GM19238 (cell line): Measurements from ENCODE around the gene TSPAN17.
A peak's percentile ranks its signal among the peaks of the same experiment; 100 is the strongest.
"Not testable (repeated sequence)": the region's sequence is repeated elsewhere in the genome, so short reads cannot be mapped to it uniquely, and the experiment has no call there.

ENCODE experiments used
- DNase-seq: peaks from one replicate; pipeline ENCODE4 v3.0.0; 2011; ENCODE audit warnings: low spot score; ENCODE audit not compliant: insufficient read length

The TSPAN17 gene, protein sequence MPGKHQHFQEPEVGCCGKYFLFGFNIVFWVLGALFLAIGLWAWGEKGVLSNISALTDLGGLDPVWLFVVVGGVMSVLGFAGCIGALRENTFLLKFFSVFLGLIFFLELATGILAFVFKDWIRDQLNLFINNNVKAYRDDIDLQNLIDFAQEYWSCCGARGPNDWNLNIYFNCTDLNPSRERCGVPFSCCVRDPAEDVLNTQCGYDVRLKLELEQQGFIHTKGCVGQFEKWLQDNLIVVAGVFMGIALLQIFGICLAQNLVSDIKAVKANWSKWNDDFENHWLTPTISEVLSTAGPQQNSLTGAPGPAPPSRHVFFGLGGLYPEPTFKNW

GRCh38 chr5:176647030-176647842 lies at the start of gene TSPAN17:
TSS of gene TSPAN17 (plus strand) at chr5:176647484. CDS start at chr5:176647616, 132 bp downstream.
- DNase-seq = peak; percentile 99

DNA sequence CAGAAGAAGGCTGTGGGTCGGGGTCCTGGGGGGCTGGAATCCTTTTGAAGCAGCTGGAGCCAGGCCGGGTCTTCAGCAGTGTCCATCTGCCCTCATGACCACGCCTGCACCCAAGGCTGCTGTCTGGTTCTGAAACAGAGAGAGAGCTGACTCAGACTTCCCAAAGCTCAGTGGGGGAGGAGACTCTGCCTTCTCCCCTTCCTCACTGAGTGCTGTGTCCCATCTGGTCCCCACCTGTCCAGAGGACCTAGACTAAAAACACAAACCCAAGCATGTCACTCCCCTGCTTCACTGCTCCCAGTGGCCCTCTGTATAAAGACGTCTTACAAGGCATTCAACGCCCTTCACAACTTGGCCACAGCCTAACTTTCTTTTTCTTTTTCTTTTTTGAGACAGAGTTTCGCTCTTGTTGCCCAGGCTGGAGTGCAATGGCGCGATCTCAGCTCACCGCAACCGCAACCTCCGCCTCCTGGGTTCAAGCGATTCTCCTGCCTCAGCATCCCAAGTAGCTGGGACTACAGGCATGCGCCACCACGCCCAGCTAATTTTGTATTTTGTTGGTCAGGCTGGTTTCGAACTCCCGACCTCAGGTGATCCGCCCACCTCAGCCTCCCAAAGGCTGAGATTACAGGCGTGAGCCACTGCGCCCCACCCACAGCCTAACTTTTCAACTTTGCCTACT lies 47.4 kb upstream of the TSPAN17 start:
- not testable (repeated sequence) for DNase-seq

GRCh38 chr5:176601901-176602482 lies 45.3 kb upstream of the TSPAN17 start:
- DNase-seq = no peak

GRCh38 chr5:176603091-176603490 lies 44.2 kb upstream of the TSPAN17 start:
- DNase-seq = no peak

GRCh38 chr5:176606032-176606431 lies 41.3 kb upstream of the TSPAN17 start:
- no peak for DNase-seq

- no peak for DNase-seq
Measured at GRCh38 chr5:176606875-176607274, 40.4 kb upstream of the TSPAN17 start.

- no peak for DNase-seq
Measured at GRCh38 chr5:176608142-176608705, 39.1 kb upstream of the TSPAN17 start.

DNA sequence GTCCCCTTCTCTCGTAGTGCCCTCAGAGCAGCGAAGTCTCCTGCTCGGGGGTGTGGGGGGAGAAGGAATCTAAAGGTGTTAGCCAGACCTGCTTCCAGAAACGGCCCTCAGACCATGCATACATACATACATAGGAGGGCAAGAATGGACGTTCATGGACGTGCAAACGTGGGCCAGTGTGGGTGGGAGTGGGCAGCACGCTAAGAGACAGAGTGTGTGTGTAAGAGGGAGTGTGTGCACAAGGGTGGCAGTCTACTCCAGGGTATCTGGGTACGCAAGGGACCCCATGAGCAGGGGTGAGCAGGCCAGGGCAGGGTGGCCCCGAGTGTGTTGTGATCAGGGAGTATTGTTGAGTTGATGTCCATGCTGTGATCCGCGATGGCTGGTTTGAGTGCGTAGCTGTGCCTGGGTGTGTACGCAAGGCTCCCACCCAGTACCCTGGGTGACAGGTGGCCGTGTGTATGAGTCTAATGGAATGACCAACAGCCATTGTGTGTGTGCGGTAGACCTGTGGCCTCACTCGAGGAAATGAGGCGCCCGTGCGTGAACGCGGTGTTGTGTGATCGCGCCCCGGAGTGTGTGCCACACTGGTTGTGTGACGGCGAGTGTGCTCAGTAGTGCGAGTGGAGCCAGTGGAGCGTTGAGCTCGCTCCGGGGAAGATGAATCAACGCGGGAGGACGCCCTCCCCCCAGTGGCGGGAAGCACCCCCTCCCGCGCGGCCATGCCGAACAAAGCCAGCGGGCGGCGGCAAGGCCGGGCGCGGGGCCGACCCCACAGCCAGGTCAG lies 38.2 kb upstream of the TSPAN17 start:
- no peak for DNase-seq

DNA sequence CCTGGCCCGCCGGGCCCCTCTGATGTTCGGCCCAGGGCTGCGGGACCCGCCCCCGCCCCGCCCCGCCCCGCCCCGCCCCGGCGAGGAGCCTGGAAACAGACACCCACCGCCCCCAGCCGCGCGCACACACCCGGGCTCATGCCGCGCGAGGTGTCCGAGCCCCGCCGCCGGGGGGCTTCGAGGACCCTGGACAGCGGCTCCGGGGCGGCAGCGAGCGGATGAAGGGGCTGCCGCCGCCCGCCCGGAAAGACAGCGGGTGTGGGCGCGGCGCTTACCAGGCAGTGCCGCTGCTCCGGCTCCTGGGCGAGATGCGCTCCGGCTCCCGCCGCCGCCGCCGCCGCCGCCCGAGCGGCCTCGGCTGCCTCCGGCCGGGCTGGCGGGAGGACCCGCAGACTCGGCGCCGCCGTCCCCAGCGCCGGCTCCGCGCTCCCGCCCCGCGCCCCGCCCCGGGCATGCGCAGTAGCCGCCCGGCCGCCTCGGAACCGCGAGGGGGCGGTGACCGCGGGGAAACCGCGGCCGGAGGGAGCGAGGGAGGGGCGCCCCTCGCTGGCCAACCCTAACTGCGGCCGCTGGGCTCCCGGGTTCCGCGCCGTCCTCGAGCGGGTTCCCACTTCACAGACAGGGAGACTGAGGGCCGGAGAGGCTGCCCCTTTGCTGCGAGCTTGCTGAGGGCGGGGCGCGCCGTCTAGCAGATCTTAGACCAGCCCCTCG lies 37.4 kb upstream of the TSPAN17 start, which contains the start of gene GPRIN1:
TSS of gene GPRIN1 (minus strand) at position 433 of the 711 bp plus-strand sequence. CDS start 10,322 bp downstream, outside the sequence.
- peak; percentile 96 for DNase-seq

GRCh38 chr5:176610435-176610773 lies 36.9 kb upstream of the TSPAN17 start:
- DNase-seq = no peak

GRCh38 chr5:176611435-176611834 lies 35.8 kb upstream of the TSPAN17 start:
- no peak for DNase-seq

GRCh38 chr5:176612008-176612407 lies 35.3 kb upstream of the TSPAN17 start:
- DNase-seq = no peak

- no peak for DNase-seq
Measured at GRCh38 chr5:176612855-176613254, 34.4 kb upstream of the TSPAN17 start.

DNA sequence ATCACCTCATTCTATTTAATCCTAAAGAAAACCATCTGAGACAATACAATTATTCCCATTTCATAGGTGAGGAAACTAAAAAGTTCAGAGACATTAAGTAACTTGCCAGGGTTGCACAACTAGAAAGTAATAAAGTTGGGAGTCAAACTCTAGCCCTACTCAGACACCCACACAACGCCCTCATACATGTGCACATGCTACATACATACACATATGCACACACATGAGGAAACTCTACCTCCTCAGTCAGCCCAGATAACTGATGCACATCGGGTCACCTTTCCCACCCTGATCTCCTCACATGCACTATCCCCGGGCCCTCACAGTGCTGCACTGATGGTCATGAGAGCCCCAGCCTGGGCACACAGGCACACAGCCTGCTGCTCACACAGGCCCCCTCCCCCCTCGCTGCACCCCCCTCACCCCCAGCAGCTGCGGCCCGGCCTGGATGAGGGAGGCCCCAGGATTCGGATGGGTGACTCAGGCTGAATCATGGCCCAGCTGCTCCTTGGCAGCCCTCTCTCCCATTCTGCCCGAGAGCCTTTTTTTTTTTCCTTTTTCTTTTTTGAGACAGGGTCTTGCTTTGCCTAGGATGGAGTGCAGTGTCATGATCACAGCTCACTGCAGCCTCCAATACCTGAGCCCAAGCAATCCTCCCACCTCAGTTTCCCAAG lies 32.3 kb upstream of the TSPAN17 start:
- no peak for DNase-seq

DNA sequence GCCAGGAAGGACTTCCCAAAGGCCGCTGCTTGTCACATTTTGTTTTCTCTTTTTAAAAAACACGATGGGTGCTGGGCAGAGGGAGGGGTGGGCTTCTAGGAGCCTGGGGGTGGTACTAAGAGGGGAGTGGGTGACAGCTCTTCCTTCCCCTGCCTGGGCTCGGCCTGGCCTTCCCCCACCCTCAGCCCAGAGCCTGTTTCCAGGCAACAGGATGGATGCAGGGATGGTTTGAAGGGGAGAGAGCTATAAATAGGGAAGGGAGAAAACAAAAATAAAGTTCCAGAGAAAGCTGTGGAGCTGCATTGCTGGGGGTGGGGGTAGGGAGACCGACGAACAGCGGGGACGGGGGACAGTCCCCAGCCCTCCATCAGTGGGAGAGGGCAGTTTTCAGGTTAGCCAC lies 30.8 kb upstream of the TSPAN17 start:
- DNase-seq = no peak

- DNase-seq = no peak
Measured at GRCh38 chr5:176618783-176619182, 28.5 kb upstream of the TSPAN17 start.

GRCh38 chr5:176619203-176619568 lies 28.1 kb upstream of the TSPAN17 start:
- peak; percentile 81 for DNase-seq

GRCh38 chr5:176619569-176620332 lies 27.5 kb upstream of the TSPAN17 start:
- DNase-seq = no peak
